ENCODE results near the gene CTXND1.

The CTXND1 gene

DNA sequence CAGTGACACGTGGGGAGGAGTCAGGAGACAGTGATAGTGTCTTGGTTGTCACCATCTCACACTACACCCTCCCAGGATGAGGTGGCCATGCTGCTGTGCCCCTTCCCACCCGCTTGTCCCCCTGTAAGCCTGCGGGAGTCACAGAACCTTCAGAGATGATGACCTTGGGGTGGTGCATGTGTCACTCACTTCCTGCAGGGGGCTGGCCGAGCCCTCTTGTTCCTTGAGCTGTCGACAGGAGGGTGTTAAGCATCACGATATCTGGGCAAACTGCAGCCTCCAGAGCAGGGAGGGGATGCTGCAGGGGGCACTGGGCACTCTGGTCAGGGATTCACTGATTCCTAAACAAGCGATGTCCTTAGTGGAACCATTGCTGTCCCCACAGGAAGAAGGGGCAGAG is 71.5 kb downstream of the CTXND1 start:
- no peak for DNase-seq

DNA sequence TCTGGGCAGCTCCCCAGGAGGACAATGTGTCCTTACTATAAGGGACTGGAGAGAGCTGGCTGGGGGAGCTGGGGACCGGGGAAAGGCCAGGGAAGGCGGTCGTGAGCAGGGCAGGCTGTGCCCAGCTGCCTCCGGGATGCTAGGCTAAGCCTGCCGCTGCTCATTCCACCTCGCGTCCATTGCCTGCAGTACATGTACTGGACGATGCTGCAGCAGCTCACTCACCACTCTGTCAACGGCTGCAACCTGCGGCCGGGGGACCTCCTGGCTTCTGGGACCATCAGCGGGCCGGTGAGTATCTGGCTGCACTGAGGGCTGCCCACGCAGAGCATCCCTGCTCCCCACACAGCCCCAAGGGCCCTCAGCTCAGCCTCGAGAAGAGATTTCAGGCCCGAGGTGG is 72.1 kb downstream of the CTXND1 start:
- no peak for DNase-seq

DNA sequence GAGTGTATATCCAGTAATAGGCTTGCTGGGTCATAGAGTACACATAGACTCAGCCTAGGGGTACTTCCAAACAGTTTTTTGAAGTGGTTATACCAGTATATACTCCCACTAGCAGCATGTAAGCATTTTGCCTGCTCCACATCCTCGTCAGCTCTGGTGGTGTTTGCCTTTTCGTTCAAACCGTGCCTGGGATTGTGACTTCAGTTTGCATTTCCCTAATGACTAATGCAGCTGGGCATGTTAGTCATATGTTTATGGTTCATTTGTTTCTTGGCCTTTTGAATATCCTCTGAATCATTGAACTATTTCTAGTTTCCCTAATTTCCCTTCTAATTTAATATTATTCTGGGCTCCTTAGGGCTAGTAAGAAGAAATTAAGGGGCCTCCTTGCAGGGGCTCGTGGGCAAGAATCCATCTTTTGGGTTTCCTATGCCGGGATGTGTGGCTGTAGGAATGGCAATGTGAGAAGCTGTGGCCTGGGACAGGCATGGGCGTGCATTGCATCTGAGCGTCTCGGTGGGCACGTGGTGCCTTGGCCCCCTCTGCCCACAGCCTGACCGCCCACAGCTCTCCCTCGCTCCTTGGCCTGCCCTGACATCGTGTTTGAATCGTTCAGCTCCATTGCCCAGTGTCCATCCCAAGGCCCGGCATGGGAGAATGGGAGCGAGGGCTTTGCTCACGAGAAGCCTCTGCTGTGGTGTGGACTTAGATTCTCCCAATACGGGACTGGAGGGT is 72.8 kb downstream of the CTXND1 start:
- no peak for DNase-seq

- DNase-seq: no peak
These were observed 74.9 kb downstream of the CTXND1 start for GRCh38 chr15:80177156-80177555.

GRCh38 chr15:80176443-80176842 is 75.6 kb downstream of the CTXND1 start:
- no peak for DNase-seq

- no peak for DNase-seq
These were observed 76.6 kb downstream of the CTXND1 start for GRCh38 chr15:80175436-80175835.

DNA sequence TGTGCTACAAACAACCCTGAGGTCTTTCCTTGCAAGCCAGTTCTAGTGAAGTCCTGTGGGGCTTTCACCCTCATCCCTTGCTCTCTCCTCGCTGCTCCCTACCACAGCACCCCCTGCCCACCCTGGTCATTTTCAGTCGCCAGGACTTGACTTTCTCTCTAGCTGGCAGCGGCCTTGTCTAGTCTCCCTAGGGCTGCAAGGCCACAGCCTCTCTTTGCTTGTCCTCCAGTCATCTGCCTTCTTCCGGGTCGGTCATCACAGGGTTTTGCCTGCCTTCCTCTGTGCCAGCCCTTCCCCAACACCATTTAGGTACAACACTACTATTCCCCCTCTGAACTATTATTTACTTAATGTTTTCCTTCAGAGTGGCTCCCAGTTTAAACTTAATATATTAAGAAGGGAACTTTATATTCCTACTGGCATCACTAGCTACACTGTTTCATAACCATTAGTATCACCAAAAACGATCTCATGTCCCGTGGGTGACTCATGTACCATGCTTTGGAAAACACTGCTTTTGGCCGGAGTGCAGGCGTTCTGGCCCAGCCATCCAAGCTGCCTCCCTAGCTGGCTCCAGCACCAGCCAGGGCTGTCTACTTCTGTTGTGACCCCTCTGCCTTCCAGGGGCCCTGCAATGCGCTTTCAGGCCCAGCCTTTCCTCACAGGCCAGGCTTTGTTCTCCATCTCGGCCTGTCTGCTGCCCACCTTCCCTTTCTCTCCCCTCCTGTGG is 77.8 kb downstream of the CTXND1 start:
- DNase-seq: no peak

- DNase-seq: no peak
These were observed 78.8 kb downstream of the CTXND1 start for GRCh38 chr15:80173022-80173759.

GRCh38 chr15:80172401-80172800 is 79.6 kb downstream of the CTXND1 start:
- DNase-seq: no peak

DNA sequence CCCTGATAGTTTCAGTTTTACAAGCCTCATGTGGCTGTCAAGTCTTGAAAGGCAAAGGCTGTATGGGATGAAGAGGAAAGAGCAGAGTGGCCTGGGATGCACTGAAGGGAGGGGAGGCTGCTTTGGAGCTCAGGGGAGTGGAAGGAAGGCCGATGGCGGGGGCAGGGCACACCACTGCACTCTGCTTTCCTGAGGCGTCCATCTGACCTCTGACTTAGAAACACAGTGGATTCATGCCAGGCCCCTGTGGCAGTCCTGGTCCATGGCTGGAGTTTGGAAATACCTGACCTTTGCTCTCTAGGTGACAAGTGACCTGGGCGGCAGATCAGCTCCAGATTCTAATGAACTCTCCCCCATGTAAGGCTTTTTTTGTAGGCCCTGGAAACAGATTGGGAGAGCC is 80.2 kb downstream of the CTXND1 start:
- no peak for DNase-seq

- no peak for DNase-seq
These were observed 81.4 kb downstream of the CTXND1 start for GRCh38 chr15:80170596-80170995.

DNA sequence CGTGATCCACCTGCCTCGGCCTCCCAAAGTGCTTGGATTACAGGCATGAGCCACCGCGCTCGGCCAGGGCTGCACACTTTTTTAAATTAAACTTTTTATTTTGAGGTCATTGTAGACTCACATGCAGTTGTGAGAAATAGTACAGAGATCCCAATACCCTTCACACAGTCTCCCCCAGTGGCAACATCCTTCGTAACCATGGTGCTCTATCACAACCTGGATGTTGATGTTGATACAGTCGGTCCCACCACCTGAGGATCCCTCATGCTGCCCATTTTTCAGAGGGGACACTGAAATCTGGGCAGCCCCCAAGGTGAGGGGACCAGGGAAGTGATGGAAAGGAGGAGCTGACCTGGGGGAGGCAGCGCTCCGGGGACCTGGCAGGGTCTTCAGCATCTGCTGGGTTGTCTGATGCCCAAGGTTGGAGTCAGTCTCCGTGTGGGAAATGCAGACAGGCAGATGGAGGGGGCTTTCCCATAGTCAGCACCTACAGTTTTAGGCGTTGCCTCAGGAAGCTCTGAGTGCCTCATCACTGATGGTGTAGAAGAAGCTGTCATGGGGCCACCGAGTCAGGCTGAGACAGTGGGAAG is 82.2 kb downstream of the CTXND1 start:
- DNase-seq: no peak

- DNase-seq: no peak
These were observed 83.6 kb downstream of the CTXND1 start for GRCh38 chr15:80168421-80168820.

- DNase-seq: no peak
These were observed 84.1 kb downstream of the CTXND1 start for GRCh38 chr15:80167936-80168335.

GRCh38 chr15:80163897-80164296 is 88.1 kb downstream of the CTXND1 start:
- DNase-seq: no peak

DNA sequence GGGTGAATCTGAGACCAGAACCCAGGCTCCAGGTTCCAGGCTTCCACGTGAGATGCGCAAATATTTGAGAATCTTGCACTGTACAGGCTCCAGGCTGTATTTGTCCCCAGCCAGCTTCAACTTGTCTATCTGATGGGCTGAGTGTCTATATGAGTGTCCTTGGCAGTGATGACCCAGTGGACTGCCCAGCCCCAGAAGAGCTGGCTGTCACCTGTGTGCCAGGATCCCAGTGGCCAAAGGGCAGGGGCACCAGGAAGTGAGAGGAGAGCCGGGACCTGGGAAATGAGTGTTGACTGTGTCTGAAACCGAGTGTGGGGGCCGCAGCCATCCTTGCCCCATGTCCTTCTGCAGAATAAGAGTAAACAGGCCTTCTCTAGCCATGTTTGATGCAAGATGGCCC is 88.8 kb downstream of the CTXND1 start:
- no peak for DNase-seq

GRCh38 chr15:80162059-80162554 is 89.9 kb downstream of the CTXND1 start:
- DNase-seq: no peak

- DNase-seq: no peak
These were observed 90.5 kb downstream of the CTXND1 start for GRCh38 chr15:80161468-80162016.

GRCh38 chr15:80160570-80161156 is 91.3 kb downstream of the CTXND1 start:
- DNase-seq: no peak

GRCh38 chr15:80159811-80160569 is 92.0 kb downstream of the CTXND1 start:
- DNase-seq: no peak

DNA sequence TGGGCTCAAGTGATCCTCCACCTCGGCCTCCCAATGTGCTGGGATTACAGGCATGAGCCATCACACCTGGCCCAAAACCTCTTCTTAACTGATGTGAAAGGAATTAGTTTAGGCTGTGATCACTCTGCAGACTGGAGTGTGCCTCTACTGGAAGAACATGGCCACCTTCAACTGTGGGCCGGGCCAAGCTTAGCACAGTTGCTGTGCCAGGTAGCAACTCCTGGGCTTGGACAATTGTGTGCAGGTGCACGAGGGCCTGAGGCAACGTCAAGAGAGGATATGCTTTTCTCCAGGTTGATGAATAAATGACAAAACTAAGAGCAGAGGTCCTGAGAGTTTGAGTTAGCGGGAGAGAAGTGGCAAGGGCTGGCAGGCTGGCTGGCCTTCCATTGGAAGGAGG is 92.7 kb downstream of the CTXND1 start:
- no peak for DNase-seq

- no peak for DNase-seq
These were observed 94.8 kb downstream of the CTXND1 start for GRCh38 chr15:80157215-80157614.
